ENCODE results near the gene DYNLT2B. TPM values are rescaled to one million over a fixed set of nuclear protein-coding genes. Genes with fewer than 3 reads are reported as not detected.

The DYNLT2B gene
- total RNA-seq, 1 donor from 2014 or later = 3.2 TPM

Other genes with a start within 250 kb of the DYNLT2B start
- 56.4 TPM for gene TFRC, start 236.2 kb downstream of the DYNLT2B start, total RNA-seq
- gene ZDHHC19, start 106.8 kb downstream of the DYNLT2B start, total RNA-seq = not detected
- gene SLC51A, start 101.7 kb downstream of the DYNLT2B start, total RNA-seq = not detected
- 89.6 TPM for gene PCYT1A, start 30.5 kb downstream of the DYNLT2B start, total RNA-seq
- gene TM4SF19, start 20.1 kb upstream of the DYNLT2B start, total RNA-seq = 0.27 TPM
- gene UBXN7, start 114.2 kb upstream of the DYNLT2B start, total RNA-seq = 33.3 TPM
- 21.3 TPM for gene RNF168, start 185.5 kb upstream of the DYNLT2B start, total RNA-seq
- 89.9 TPM for gene SMCO1, start 197.1 kb upstream of the DYNLT2B start, total RNA-seq